BLaER1 treated with 17β-estradiol and CSF1 and Interleukin-3, amounts not matched to agents 10 nM and 100 nM (cell line): ENCODE data around the gene MOXD1.

ENCODE experiments used
- H3K27ac ChIP-seq, 11 experiments: shearing (Covaris generic); formaldehyde crosslinking; 2 replicates each; pipeline ENCODE4 v1.8.1; 2022
- H3K27me3 ChIP-seq, 11 experiments: shearing (Covaris generic); formaldehyde crosslinking; 2 replicates each; pipeline ENCODE4 v1.8.1; 2022
- H3K36me3 ChIP-seq, 11 experiments: shearing (Covaris generic); formaldehyde crosslinking; 2 replicates each; pipeline ENCODE4 v1.8.1; 2022
- H3K4me1 ChIP-seq, 10 experiments: shearing (Covaris generic); formaldehyde crosslinking; 2 replicates each; pipeline ENCODE4 v1.8.1; 2022
- H3K4me2 ChIP-seq, 11 experiments: shearing (Covaris generic); formaldehyde crosslinking; 2 replicates each; pipeline ENCODE4 v1.8.1; 2022
- H3K4me3 ChIP-seq, 10 experiments: shearing (Covaris generic); formaldehyde crosslinking; 2 replicates each; pipeline ENCODE4 v1.8.1; 2022
- H3K9ac ChIP-seq, 11 experiments: shearing (Covaris generic); formaldehyde crosslinking; 2 replicates each; pipeline ENCODE4 v1.8.1; 2022
- H3K9me3 ChIP-seq, 11 experiments: shearing (Covaris generic); formaldehyde crosslinking; replicated peaks in 1 of 11; 2 replicates each; pipeline ENCODE4 v1.8.1; 2022
- H4K20me1 ChIP-seq, 11 experiments: shearing (Covaris generic); formaldehyde crosslinking; 2 replicates each; pipeline ENCODE4 v1.8.1; 2022
- Cebpa-rat ChIP-seq, 11 experiments: shearing (Covaris generic); IDR thresholded peaks; 2 replicates each; pipeline ENCODE4 v1.8.1; 2022

The MOXD1 gene

GRCh38 chr6:132400883-132401617, at the start of gene MOXD1:
TSS of gene MOXD1 (minus strand) at chr6:132401475. CDS start at chr6:132401426, 49 bp downstream.
- Histone ChIP-seq H4K20me1 (no peaks in the 10 kb centered on the region), H3K9me3 (peaks cover 14 to 19% (median 18%) of the 10 kb centered on the region in 11 experiments), H3K27me3 (no peaks in the 10 kb centered on the region), H3K4me3 (0 out of 20 replicates have a peak within 1 kb of the TSS, but pooled peaks of 1 of the 10 experiments have one; percentile 11), H3K36me3 (no peaks in the 10 kb centered on the region), H3K9ac (no peak within 1 kb of the TSS), H3K4me2 (no peak within 1 kb of the TSS), H3K27ac (no peak within 1 kb of the TSS), H3K4me1 (peaks cover 0 to 8% (median 0%) of the 10 kb centered on the region in 10 experiments; a peak in 4 of 20 replicates)
- TF ChIP-seq Cebpa-rat (IDR thresholded peaks at IDR 0.05): no peak

GRCh38 chr6:132446855-132447241, 45.6 kb upstream of the MOXD1 start:
- TF ChIP-seq Cebpa-rat (IDR thresholded peaks at IDR 0.05): no peak
- Histone ChIP-seq H3K36me3 (peaks cover 0 to 76% (median 10%) of the 10 kb centered on the region in 11 experiments; a peak in 11 of 22 replicates), H3K4me3 (no peak overlapping the region), H3K27me3 (no peaks in the 10 kb centered on the region), H3K9ac (no peak overlapping the region), H3K27ac (no peak overlapping the region), H3K4me2 (no peak overlapping the region), H3K9me3 (peaks cover 13 to 24% (median 18%) of the 10 kb centered on the region in 11 experiments), H4K20me1 (peaks cover 0 to 16% (median 0%) of the 10 kb centered on the region in 11 experiments; a peak in 2 of 22 replicates), H3K4me1 (no peaks in the 10 kb centered on the region)

- TF ChIP-seq Cebpa-rat (IDR thresholded peaks at IDR 0.05): no peak
- Histone ChIP-seq H3K36me3 (peaks cover 0 to 71% (median 7%) of the 10 kb centered on the region in 11 experiments; a peak in 11 of 22 replicates), H3K4me1 (no peaks in the 10 kb centered on the region), H4K20me1 (peaks cover 0 to 11% (median 0%) of the 10 kb centered on the region in 11 experiments; a peak in 2 of 22 replicates), H3K27ac (no peak overlapping the region), H3K9me3 (peaks cover 15 to 28% (median 20%) of the 10 kb centered on the region in 11 experiments), H3K4me3 (no peak overlapping the region), H3K27me3 (no peaks in the 10 kb centered on the region), H3K9ac (no peak overlapping the region), H3K4me2 (no peak overlapping the region)
Measured at GRCh38 chr6:132446141-132446854, 45.0 kb upstream of the MOXD1 start.

GRCh38 chr6:132445201-132445951, 44.1 kb upstream of the MOXD1 start:
- Histone ChIP-seq H4K20me1 (peaks cover 0 to 4% (median 0%) of the 10 kb centered on the region in 11 experiments; a peak in 2 of 22 replicates), H3K9ac (no peak overlapping the region), H3K4me2 (no peak overlapping the region), H3K27ac (no peak overlapping the region), H3K36me3 (peaks cover 0 to 62% (median under 1%) of the 10 kb centered on the region in 11 experiments; a peak in 7 of 22 replicates), H3K9me3 (peaks cover 15 to 28% (median 18%) of the 10 kb centered on the region in 11 experiments), H3K27me3 (no peaks in the 10 kb centered on the region), H3K4me1 (no peaks in the 10 kb centered on the region), H3K4me3 (no peak overlapping the region)
- TF ChIP-seq Cebpa-rat (IDR thresholded peaks at IDR 0.05): no peak

GRCh38 chr6:132443206-132443605, 41.9 kb upstream of the MOXD1 start:
- TF ChIP-seq Cebpa-rat (IDR thresholded peaks at IDR 0.05): no peak
- Histone ChIP-seq H3K36me3 (peaks cover 0 to 41% (median 0%) of the 10 kb centered on the region in 11 experiments; a peak in 2 of 22 replicates), H3K9me3 (peaks cover 11 to 28% (median 18%) of the 10 kb centered on the region in 11 experiments), H3K27me3 (no peaks in the 10 kb centered on the region), H4K20me1 (peaks cover 0 to 4% (median 0%) of the 10 kb centered on the region in 11 experiments; a peak in 2 of 22 replicates), H3K4me1 (no peaks in the 10 kb centered on the region), H3K4me2 (no peak overlapping the region), H3K27ac (no peak overlapping the region), H3K4me3 (no peak overlapping the region), H3K9ac (no peak overlapping the region)

- Histone ChIP-seq H3K9ac (no peak overlapping the region), H3K9me3 (peaks cover 0 to 4% (median 0%) of the 10 kb centered on the region in 11 experiments; a peak in 2 of 22 replicates), H3K27me3 (no peaks in the 10 kb centered on the region), H3K4me1 (no peaks in the 10 kb centered on the region), H3K4me2 (no peak overlapping the region), H3K36me3 (no peaks in the 10 kb centered on the region), H4K20me1 (no peaks in the 10 kb centered on the region), H3K4me3 (no peak overlapping the region), H3K27ac (no peak overlapping the region)
- TF ChIP-seq Cebpa-rat (IDR thresholded peaks at IDR 0.05): no peak
Measured at GRCh38 chr6:132430110-132430509, 28.8 kb upstream of the MOXD1 start.

- Histone ChIP-seq H3K4me2 (no peak overlapping the region), H3K9ac (no peak overlapping the region), H3K4me1 (no peaks in the 10 kb centered on the region), H3K36me3 (no peaks in the 10 kb centered on the region), H3K4me3 (no peak overlapping the region), H3K9me3 (peaks cover 18 to 48% (median 27%) of the 10 kb centered on the region in 11 experiments; a peak in 19 of 22 replicates), H4K20me1 (no peaks in the 10 kb centered on the region), H3K27ac (no peak overlapping the region), H3K27me3 (no peaks in the 10 kb centered on the region)
- TF ChIP-seq Cebpa-rat (IDR thresholded peaks at IDR 0.05): no peak
Measured at GRCh38 chr6:132425176-132425575, 23.9 kb upstream of the MOXD1 start.

GRCh38 chr6:132423839-132424238, 22.6 kb upstream of the MOXD1 start:
- Histone ChIP-seq H3K36me3 (no peaks in the 10 kb centered on the region), H3K9ac (no peak overlapping the region)

More at GRCh38 chr6:132423839-132424238, 22.6 kb upstream of the MOXD1 start:
- no peaks in the 10 kb centered on the region for H3K4me1 ChIP-seq
- TF ChIP-seq Cebpa-rat (IDR thresholded peaks at IDR 0.05): no peak
- H3K9me3 ChIP-seq: peaks cover 20 to 54% (median 28%) of the 10 kb centered on the region in 11 experiments; a peak in 19 of 22 replicates
- H4K20me1 ChIP-seq: no peaks in the 10 kb centered on the region
- no peak overlapping the region for H3K4me3 ChIP-seq
- no peak overlapping the region for H3K4me2 ChIP-seq
- H3K27me3 ChIP-seq: no peaks in the 10 kb centered on the region
- no peak overlapping the region for H3K27ac ChIP-seq
